NCI-H1105 treated with DMSO at 0.1 percent for 48 hours (cell line): ENCODE data around the gene DAP.

Source experiments
- DNase-seq: peaks from one replicate; lab custom pipeline; 2025; lab: John Stamatoyannopoulos, UW

DAP gene

GRCh38 chr5:10709409-10709808 lies 51.6 kb downstream of the DAP start:
- no peak for DNase-seq

- DNase-seq: no peak
Measured at GRCh38 chr5:10708189-10708944, 52.7 kb downstream of the DAP start.

- DNase-seq: no peak
Measured at GRCh38 chr5:10707198-10708142, 53.6 kb downstream of the DAP start.

- no peak for DNase-seq
Measured at GRCh38 chr5:10706326-10706725, 54.7 kb downstream of the DAP start.

- no peak for DNase-seq
Measured at GRCh38 chr5:10705747-10706146, 55.3 kb downstream of the DAP start.

GRCh38 chr5:10704949-10705621 lies 55.9 kb downstream of the DAP start:
- no peak for DNase-seq

- DNase-seq: peak; percentile 29
Measured at GRCh38 chr5:10703676-10704075, 57.4 kb downstream of the DAP start.

GRCh38 chr5:10702911-10703491 lies 58.0 kb downstream of the DAP start:
- no peak for DNase-seq

GRCh38 chr5:10702040-10702629 lies 58.9 kb downstream of the DAP start:
- DNase-seq: no peak

GRCh38 chr5:10701567-10702039 lies 59.4 kb downstream of the DAP start:
- DNase-seq: peak; percentile 14

- DNase-seq: no peak
Measured at GRCh38 chr5:10700516-10700915, 60.5 kb downstream of the DAP start.

GRCh38 chr5:10699987-10700386 lies 61.0 kb downstream of the DAP start:
- no peak for DNase-seq

- DNase-seq: no peak
Measured at GRCh38 chr5:10699281-10699874, 61.7 kb downstream of the DAP start.

- no peak for DNase-seq
Measured at GRCh38 chr5:10695759-10696543, 65.1 kb downstream of the DAP start.

GRCh38 chr5:10695055-10695649 lies 65.9 kb downstream of the DAP start:
- peak; percentile 72 for DNase-seq

- no peak for DNase-seq
Measured at GRCh38 chr5:10691826-10692785, 68.9 kb downstream of the DAP start.

GRCh38 chr5:10690460-10691440 lies 70.3 kb downstream of the DAP start:
- no peak for DNase-seq
